ENCODE data around the gene TBC1D1.
"Not testable (repeated sequence)": the region's sequence is repeated elsewhere in the genome, so short reads cannot be mapped to it uniquely, and the experiment has no call there.

TBC1D1 gene

GRCh38 chr4:37923089-37923488 lies 32.2 kb downstream of the TBC1D1 start:
- not testable (repeated sequence) for DNase-seq (ENCODE audit: low read depth in 2 of 2)

GRCh38 chr4:37924946-37925345 lies 34.1 kb downstream of the TBC1D1 start:
- no peak for DNase-seq (ENCODE audit: low read depth in 2 of 2)

DNA sequence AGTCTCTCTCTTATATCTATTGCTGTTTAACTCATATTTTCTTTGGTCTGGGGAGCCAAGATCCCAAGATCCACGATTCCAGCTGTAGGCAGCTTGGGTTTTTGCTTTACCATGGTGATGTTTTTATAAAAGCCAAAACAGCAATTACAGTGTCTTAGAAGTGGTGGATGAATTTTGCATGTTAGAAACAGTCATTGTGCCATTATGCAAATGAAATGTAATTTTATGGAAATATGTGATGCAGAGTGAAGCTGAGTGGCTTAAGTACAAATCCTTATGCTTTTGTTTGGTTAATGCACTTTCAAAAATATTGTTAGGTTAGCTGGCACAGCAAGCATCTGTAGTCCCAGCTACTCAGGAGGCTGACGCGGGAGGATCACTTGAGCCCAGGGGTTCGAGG lies 36.5 kb downstream of the TBC1D1 start:
- DNase-seq (ENCODE audit: low read depth in 2 of 2) = no peak

DNA sequence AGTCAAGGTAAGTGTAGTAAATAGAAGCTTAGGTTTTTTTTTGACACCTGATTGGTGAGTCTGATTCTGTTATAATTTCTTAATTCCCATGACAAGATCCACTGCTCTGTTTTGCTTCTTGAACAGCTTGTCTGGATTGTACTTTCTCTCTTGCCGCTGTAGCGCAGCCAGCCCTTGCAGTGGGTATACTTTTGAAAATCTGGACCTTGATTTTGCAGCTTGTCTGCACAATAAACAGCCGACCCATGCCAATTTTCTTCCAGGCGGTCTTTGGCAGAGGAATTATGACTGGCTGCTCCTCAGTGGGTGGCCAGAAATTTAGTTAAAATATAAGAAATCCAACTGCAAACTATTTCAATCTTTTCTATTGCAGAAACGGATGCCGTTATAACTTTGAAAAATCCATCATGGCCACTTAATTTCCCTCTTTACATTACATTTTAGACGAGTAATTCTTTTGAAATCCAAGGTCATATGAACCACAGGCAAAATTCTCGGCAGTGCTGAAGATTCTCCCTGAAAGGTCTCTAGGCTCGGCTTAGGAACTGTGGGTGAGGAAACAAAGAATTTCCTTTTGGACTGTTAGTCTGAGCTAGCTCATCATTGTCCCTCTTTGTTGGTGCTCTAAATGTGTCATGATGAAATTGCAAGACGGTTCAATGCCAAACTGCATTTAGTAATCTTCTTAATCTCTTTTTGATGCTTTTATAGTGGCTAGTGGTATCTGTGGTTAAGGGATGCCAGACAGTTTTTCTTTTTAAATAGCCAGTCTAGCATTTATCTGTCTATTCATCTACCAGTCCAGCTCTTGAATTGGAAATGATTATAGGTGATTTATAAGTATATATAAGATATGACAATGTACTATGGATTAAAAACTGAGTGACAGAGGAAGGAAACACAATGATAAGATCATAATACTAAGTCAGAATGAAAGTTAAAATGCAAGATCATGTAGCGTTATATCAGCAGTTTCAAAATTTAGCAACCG lies 37.8 kb downstream of the TBC1D1 start:
- DNase-seq (ENCODE audit: low read depth in 2 of 2) = no peak

GRCh38 chr4:37934096-37934495 lies 43.2 kb downstream of the TBC1D1 start:
- DNase-seq (ENCODE audit: low read depth in 2 of 2) = no peak

DNA sequence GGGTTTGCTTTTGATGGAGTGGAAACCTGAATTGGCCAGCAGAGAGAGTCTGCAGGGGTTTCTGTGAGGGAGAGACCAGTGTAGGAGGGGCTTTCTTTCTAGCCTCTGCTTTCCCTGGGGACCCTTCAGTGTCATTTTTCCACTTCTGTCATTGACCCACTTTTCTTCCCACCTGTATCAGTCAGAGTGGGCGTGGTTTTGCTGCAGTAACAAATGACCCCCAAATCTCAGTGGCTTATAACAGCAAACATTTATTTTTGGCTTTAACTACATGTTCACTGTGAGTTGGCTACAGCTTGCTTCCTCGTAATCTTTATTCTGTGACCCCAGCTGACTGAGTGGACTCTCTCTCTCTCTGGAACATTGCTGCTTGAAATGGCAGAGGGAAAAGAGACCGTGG lies 43.7 kb downstream of the TBC1D1 start:
- no peak for DNase-seq (ENCODE audit: low read depth in 2 of 2)

DNA sequence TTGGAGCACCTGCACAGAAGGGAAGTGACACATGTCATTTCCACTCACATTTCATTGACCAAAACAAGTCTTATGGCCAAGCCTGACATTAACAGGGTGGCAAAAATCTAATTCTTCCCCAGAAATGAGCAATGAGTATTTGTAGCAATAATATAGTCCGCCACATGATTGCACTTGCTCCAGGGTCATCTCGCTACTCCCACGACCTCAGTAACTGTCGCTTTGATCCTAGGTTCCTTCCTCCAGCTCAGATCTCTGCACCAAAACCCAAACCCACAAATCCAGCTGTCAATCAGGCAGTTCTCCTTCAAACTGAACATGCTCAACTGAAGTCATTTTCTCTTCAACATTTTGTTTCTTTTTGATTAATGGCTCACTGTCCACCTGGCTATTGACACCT lies 44.1 kb downstream of the TBC1D1 start:
- DNase-seq (ENCODE audit: low read depth in 2 of 2) = no peak

DNA sequence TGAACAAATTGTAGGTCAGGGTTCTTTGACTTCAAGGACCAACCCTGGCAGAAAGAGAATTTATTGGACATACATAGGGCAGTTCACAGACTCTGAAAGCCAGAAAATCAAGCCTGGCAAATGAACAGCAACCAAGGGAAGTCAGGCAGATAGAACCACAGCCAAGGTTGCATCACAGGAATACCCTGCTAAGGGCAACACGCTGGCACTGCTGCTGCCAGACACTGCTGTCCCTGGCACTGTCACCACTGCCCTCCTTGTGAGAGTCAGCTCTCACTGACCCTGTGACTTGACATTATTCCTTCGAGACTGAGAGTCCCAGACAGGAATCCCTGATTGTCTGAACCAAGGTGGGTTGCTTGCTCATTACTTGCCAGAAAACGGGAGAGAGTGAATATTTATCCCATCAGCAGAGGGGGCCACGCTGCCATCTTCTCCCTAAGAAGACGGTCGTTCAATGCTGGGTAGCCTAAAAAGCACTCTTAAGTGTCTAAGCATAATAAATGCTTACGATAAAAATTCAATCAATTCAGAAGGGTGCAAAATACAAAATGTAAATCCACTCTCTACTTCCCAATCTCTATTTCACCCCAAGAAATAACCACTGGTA lies 46.1 kb downstream of the TBC1D1 start:
- no peak for DNase-seq (ENCODE audit: low read depth in 2 of 2)

- DNase-seq (ENCODE audit: low read depth in 2 of 2) = no peak
These were observed 47.3 kb downstream of the TBC1D1 start for GRCh38 chr4:37938208-37938607.

GRCh38 chr4:37946503-37947179 lies 55.8 kb downstream of the TBC1D1 start:
- DNase-seq (ENCODE audit: low read depth in 2 of 2) = no peak

DNA sequence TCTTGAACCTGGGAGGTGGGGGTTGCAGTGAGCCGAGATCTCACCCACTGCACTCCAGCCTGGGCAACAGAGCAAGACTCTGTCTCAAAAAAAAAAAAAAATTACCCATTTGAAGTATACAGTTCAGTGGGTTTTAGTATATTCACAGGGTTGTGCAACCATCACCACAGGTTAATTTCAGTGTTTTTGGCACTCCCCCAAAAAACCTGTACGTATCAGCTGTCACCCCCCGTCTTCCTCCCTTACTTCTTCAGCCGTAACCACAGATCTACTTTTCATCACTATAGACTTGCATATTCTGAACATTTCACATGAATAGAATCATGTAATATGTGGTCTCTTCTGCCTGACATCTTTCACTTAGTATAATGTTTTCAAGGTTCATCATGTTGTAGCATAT lies 57.7 kb downstream of the TBC1D1 start:
- no peak for DNase-seq (ENCODE audit: low read depth in 2 of 2)

DNA sequence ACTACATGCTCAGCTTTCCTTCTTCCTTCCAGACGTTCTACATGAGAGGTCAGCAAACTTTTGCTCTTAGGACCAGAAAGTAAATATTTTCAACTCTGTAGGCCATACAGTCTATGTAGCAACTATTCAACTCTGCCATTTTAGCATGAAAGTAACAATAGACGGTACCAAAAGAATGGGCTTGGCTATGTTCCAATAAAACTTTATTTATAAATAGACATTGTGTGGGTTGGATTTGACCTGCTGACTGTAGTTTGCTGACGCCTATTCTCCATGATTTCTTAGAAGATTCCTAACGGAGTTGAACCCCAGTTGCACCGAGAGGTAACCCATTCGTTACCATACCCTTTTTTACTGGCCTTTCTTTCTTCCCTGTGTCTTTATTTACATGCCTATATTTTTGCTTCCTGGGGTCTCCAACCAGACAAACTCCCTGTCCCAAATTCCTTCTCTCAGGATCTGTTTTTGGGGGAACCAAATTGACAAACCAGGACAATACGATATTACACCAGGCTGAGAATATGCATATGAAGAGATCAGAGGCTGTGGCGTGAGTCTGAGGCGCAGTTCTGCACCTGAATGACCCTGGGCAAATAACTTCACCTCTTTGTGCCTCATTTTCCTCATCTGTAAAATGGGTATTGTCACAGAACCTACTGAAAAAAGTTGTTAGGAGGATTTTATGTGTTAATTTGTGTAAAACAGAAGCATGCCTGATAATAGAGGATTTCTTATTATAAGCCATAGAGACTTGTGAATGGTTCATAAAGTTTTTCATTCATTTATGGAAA lies 58.9 kb downstream of the TBC1D1 start:
- no peak for DNase-seq (ENCODE audit: low read depth in 2 of 2)

- no peak for DNase-seq (ENCODE audit: low read depth in 2 of 2)
These were observed 60.8 kb downstream of the TBC1D1 start for GRCh38 chr4:37951461-37952352.

DNA sequence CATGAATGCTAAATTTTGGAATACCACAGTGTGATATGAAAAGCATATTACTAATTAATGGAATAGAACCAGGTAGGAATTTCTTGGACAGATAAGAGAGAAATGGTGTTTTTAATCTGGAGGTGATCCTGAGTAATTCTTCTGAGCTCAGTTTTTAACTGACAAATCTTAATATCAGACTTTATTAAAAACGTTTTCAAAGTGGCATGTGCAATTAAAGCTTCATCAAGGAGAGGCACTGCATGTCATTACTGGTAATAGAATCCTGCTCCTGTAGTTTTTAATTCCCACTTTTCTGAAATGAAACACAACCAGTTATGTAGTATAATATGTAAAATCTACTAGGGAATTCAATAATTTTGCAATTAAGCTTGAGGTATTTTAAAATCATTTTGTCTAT lies 62.3 kb downstream of the TBC1D1 start:
- no peak for DNase-seq (ENCODE audit: low read depth in 2 of 2)

- no peak for DNase-seq (ENCODE audit: low read depth in 2 of 2)
These were observed 62.9 kb downstream of the TBC1D1 start for GRCh38 chr4:37953620-37954293.

- no peak for DNase-seq (ENCODE audit: low read depth in 2 of 2)
These were observed 66.1 kb downstream of the TBC1D1 start for GRCh38 chr4:37956941-37957340.

GRCh38 chr4:37958932-37959331 lies 68.0 kb downstream of the TBC1D1 start:
- DNase-seq (ENCODE audit: low read depth in 2 of 2) = no peak

DNA sequence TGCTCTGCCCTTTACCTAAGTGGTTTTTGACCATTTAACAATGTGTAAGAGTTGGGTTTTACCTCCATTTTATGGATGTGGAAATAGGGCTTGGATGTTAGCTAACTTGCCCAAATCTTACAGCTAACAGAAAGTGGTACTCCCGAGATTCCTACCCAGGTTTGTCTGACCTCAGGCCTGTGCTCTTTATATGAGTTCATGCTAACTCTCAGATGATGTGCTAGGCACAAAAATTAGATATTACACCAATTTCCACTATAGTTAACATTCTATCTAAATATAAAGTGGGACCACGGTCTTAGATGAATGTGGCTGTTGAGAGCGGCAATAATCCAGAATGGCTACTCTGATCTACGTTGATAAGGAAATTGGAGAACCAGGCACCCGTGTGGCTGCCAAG lies 69.2 kb downstream of the TBC1D1 start, which contains the start of gene PTTG2:
PTTG2 (plus strand) TSS at position 301 of the 400 bp plus-strand sequence; CDS start at position 338, 37 bp downstream.
- no peak for DNase-seq (ENCODE audit: low read depth in 2 of 2)

GRCh38 chr4:37960679-37961450 lies 70.0 kb downstream of the TBC1D1 start:
- no peak for DNase-seq (ENCODE audit: low read depth in 2 of 2)

Data from stimulated activated CD4-positive, alpha-beta T cell treated with anti-CD3 and anti-CD28 coated beads, Interleukin-1b, Interleukin-23, amount 100 ng/mL, for 4 hours (primary cell).